ENCODE measurements around the gene ZNF793.

ZNF793 gene

DNA sequence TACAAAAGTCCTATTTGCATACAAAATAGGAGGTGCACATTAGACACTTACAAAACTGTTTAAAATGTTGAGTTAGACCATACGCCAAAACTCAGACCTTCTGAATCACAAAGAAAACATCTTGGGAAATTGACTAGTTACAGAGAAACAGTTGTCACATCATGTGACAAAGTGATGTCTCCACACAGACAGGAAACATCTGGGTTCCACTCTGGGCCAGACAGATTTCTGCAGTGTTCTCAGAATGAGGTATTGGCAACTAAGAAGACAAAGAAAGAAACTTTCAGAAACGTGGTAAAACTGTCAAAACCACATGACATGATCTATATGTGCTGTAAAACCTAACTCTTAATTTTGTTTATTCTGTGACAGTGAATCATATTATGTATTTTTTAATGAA is 6.7 kb downstream of the ZNF793 start:
- no peak overlapping the region for H3K4me3 ChIP-seq (replicated peaks; ENCODE audit: low read depth, low read length)
- TF ChIP-seq, protein P1, sequence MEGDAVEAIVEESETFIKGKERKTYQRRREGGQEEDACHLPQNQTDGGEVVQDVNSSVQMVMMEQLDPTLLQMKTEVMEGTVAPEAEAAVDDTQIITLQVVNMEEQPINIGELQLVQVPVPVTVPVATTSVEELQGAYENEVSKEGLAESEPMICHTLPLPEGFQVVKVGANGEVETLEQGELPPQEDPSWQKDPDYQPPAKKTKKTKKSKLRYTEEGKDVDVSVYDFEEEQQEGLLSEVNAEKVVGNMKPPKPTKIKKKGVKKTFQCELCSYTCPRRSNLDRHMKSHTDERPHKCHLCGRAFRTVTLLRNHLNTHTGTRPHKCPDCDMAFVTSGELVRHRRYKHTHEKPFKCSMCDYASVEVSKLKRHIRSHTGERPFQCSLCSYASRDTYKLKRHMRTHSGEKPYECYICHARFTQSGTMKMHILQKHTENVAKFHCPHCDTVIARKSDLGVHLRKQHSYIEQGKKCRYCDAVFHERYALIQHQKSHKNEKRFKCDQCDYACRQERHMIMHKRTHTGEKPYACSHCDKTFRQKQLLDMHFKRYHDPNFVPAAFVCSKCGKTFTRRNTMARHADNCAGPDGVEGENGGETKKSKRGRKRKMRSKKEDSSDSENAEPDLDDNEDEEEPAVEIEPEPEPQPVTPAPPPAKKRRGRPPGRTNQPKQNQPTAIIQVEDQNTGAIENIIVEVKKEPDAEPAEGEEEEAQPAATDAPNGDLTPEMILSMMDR (IDR thresholded peaks at IDR 0.05; ENCODE audit: low read length, missing control alignments), result no peak
- peak; percentile 14 for DNase-seq (ENCODE audit: low read depth)

DNA sequence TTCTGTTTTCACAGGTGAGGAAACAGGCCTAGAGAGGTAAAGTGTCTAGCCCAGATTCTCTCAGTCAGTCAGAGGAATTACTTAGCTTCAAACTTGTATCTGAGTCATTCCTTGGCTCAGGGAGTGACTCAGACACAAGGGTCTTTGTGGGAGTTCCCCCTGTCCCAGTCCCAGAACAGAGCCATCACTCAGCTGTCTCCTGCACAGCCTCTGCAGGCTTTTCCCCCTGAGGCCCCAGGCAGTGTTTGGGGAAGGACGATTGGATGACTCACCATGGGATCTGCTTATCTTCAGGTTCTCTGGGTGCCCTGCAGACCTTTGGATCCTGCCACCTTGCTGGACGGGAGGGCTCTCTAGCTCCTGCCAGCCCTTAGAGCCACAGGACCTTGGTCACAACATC is 13.2 kb downstream of the ZNF793 start:
- no peak overlapping the region for H3K4me3 ChIP-seq (replicated peaks; ENCODE audit: low read depth, low read length)
- peak; percentile 22 for DNase-seq (ENCODE audit: low read depth)
- TF ChIP-seq, protein P1 (IDR thresholded peaks at IDR 0.05; ENCODE audit: low read length, missing control alignments), result no peak

DNA sequence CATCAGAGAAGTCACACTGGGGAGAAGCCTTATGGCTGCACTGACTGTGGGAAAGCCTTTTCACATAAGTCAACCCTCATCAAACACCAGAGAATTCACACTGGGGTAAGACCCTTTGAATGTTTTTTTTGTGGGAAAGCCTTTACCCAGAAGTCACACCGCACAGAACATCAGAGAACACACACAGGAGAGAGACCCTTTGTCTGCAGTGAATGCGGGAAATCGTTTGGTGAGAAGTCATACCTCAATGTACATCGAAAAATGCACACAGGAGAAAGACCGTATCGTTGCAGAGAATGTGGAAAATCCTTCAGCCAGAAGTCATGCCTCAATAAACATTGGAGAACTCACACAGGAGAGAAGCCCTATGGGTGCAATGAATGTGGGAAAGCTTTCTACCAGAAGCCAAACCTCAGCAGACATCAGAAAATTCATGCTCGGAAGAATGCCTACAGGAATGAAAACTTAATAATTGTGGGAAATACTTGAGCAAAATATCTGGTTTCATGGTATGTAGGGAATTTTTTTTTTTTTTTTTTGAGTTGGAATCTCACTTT is 30.7 kb downstream of the ZNF793 start:
- DNase-seq (ENCODE audit: low read depth), result peak; percentile 7
- no peak overlapping the region for H3K4me3 ChIP-seq (replicated peaks; ENCODE audit: low read depth, low read length)
- TF ChIP-seq, protein P1 (IDR thresholded peaks at IDR 0.05; ENCODE audit: low read length, missing control alignments), result no peak

DNA sequence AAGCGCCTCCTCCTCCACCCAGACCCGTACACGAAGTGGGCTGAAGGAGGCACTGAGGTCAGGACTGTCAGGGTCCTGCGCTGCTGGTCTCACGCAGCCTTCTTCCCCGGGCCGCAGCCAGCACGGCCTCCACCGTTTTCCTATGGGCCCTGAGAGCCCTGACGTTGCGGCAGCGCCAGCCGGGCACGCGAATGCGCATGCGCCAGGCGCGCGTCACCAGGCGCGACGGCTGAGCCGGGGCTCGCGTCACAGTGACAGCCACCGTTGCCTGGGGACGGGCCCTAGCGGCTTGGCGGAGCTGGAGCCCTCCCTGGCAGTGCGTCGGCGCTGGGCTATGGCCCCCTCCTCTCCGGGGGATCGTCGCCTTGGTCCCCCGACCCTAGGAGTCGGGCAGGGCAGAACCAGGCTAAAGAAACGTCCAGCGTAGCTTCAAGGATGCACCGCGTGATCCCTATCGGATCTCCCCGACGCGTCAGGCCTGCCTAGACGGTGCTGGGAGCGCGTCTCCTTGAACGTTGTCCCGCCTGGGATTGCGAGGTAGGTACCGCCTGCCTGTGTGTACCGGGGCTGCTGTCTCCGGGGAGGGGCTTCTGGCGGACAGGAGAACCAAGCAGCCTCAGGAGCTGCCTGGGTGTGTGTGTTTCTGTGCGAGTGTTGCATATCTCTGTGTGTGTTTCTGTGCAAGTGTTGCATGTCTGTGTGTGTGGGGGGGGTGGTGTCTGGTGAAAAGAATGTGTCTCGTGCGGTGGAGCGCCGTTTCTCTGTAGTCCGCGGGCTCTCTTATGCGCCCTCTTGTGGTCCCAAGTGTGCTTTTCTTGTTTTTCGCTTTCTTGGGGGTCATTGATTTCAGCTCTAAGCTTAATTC is 44.6 kb downstream of the ZNF793 start:
- peak overlapping the region; percentile 85 for H3K4me3 ChIP-seq (replicated peaks; ENCODE audit: low read depth, low read length)
- TF ChIP-seq, protein P1 (IDR thresholded peaks at IDR 0.05; ENCODE audit: low read length, missing control alignments), result peak; percentile 54

DNA sequence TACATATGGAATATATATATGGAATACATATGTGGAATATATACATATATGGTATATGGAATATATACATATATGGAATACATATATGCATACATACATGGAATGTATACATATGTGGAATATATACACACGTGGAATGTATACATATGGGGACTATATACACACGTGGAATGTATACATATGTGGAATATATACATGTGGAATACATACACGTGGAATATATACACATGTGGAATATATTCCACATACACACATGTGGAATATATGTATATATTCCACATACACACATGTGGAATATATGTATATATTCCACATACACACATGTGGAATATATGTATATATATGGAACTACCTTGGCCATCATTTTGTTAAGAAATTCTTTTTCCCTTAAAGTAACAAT is 56.8 kb downstream of the ZNF793 start:
- TF ChIP-seq, protein P1 (IDR thresholded peaks at IDR 0.05; ENCODE audit: low read length, missing control alignments), result no peak
- H3K4me3 ChIP-seq (replicated peaks; ENCODE audit: low read depth, low read length), result no peak overlapping the region
- DNase-seq (ENCODE audit: low read depth), result no peak

More for the DNA sequence above, 44.6 kb downstream of the ZNF793 start:
- peak; percentile 81 for DNase-seq (ENCODE audit: low read depth)

DNA sequence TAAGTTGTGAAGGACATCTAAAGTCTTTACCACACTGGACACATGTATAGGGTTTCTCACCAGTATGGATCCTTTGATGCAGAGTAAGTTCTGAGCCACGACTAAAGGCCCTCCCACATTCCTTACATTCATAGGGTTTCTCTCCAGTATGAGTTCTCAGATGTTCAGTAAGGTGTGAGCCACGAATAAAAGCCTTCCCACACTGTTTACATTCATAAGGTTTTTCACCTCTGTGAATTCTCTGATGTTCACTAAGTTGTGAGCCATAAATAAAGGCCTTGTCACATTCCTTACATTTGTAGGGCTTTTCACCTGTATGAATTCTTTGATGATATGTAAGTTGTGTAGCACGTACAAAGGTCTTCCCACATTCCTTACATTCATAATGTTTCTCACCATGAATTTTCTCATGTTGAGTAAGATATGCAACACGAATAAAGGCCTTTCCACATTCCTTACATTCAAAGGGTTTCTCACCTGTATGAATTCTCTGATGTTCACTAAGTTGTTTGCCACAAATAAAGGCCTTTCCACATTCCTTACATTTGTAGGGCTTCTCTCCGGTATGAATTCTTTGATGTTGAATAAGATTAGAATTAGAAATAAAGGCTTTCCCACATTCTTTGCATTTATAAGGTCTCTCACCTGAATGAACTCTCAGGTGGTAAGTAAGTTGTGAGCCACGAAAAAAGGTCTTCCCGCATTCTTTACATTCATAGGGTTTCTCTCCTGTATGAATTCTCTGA is 58.1 kb downstream of the ZNF793 start:
- TF ChIP-seq, protein P1 (IDR thresholded peaks at IDR 0.05; ENCODE audit: low read length, missing control alignments), result no peak
- H3K4me3 ChIP-seq (replicated peaks; ENCODE audit: low read depth, low read length), result no peak overlapping the region
- peak; percentile 3 for DNase-seq (ENCODE audit: low read depth)

Measured in fibroblast of pulmonary artery (primary cell).